Endothelial cell of umbilical vein (primary cell): ENCODE results near the gene TCF7L2. TPM values are rescaled to one million over a fixed set of nuclear protein-coding genes. Genes with fewer than 3 reads are reported as not detected.

Source experiments
- BruUV-seq: library from RNA; stranded (reverse); fragments of 400-500 nt; replicated peaks from 2 replicates; lab custom pipeline; 2021; lab: Mats Ljungman, UMichigan
- CTCF ChIA-PET: fragments of 300-600, 350-600 bp; sonication (Branson Sonifier 250); formaldehyde crosslinking; loops from one replicate; lab custom pipeline; 2021; ENCODE audit warnings: antibody characterized with exemption, inconsistent platforms; lab: Charles Lee
- POLR2A ChIA-PET: fragments of 300-600, 350-600 bp; sonication (Branson Sonifier 250); formaldehyde crosslinking; loops from one replicate; lab custom pipeline; 2021; ENCODE audit warnings: antibody characterized with exemption, inconsistent platforms; lab: Charles Lee
- DNase-seq: peaks from one replicate; pipeline ENCODE4 v3.0.0-alpha.2; 2011; ENCODE audit warnings: low read depth, low spot score
- FAIRE-seq: peaks from 2 replicates; lab custom pipeline; 2011; peaks lifted over from hg19 to GRCh38; lab: Jason Lieb, UNC
- H2AFZ ChIP-seq: 2 replicates; pipeline ENCODE4 v1.6.0; 2012; ENCODE audit warnings: low read depth, low read length, control low read depth, inconsistent platforms
- H3K27ac ChIP-seq: 2 replicates; pipeline ENCODE4 v1.5.1; 2011; ENCODE audit warnings: low read depth, mild to moderate bottlenecking, control low read depth, low read length, moderate library complexity; ENCODE audit not compliant: insufficient read depth
- H3K27me3 ChIP-seq, 2 experiments: 2 replicates each; pipeline versions ENCODE4 v1.6.0 to v1.6.1; 2011; ENCODE audit warnings: low read length in 2 of 2, mixed read lengths in 1 of 2; ENCODE audit not compliant: control insufficient read depth in 2 of 2, insufficient read depth in 2 of 2
- H3K36me3 ChIP-seq, 2 experiments: 2 replicates in 1 of 2; 3 replicates in 1 of 2; pipeline ENCODE4 v1.5.1; 2011; ENCODE audit warnings: low read length in 2 of 2, mild to moderate bottlenecking in 1 of 2, moderate library complexity in 1 of 2; ENCODE audit not compliant: control insufficient read depth in 2 of 2, insufficient read depth in 2 of 2; ENCODE audit errors: extremely low read depth in 1 of 2
- H3K4me1 ChIP-seq: 3 replicates; pipeline ENCODE4 v1.5.1; 2011; ENCODE audit warnings: mild to moderate bottlenecking, low read length; ENCODE audit not compliant: control insufficient read depth, insufficient read depth; ENCODE audit errors: extremely low read depth
- H3K4me2 ChIP-seq: 2 replicates; pipeline ENCODE4 v1.6.1; 2011; ENCODE audit warnings: low read length, control low read depth, mixed read lengths; ENCODE audit not compliant: insufficient read depth
- H3K4me3 ChIP-seq, 3 experiments: fragments of 200-600 bp in 1 of 3; sonication (generic), shearing (Covaris generic) in 1 of 3; replicated peaks in 1 of 3; 2 replicates each; pipeline ENCODE4 v1.5.1; 2011 to 2016; ENCODE audit warnings: control low read depth in 3 of 3, low read length in 3 of 3, mild to moderate bottlenecking in 2 of 3, inconsistent platforms in 1 of 3, low read depth in 1 of 3, moderate library complexity in 1 of 3; ENCODE audit not compliant: insufficient read depth in 1 of 3
- H3K79me2 ChIP-seq: 2 replicates; pipeline ENCODE4 v1.6.0; 2012; ENCODE audit warnings: low read length, inconsistent platforms; ENCODE audit not compliant: control insufficient read depth, insufficient read depth
- H3K9ac ChIP-seq: replicated peaks from 2 replicates; pipeline ENCODE3; 2011; ENCODE audit warnings: low read length, control low read depth; ENCODE audit not compliant: insufficient read depth; ENCODE audit errors: extremely low read depth
- H3K9me1 ChIP-seq: replicated peaks from 3 replicates; pipeline ENCODE4 v1.6.0; 2011; ENCODE audit warnings: mild to moderate bottlenecking, low read length; ENCODE audit not compliant: control insufficient read depth, insufficient read depth; ENCODE audit errors: extremely low read depth
- H3K9me3 ChIP-seq: replicated peaks from 2 replicates; pipeline ENCODE4 v1.5.1; 2012; ENCODE audit warnings: low read length, inconsistent platforms; ENCODE audit not compliant: control insufficient read depth, insufficient read depth
- H4K20me1 ChIP-seq: replicated peaks from 2 replicates; pipeline ENCODE3; 2011; ENCODE audit warnings: mild to moderate bottlenecking, low read length; ENCODE audit not compliant: control insufficient read depth, insufficient read depth; ENCODE audit errors: extremely low read depth
- CTCF ChIP-seq, 2 donors: IDR thresholded peaks; 1 replicate in 1 of 2; 2 replicates in 1 of 2; pipeline ENCODE4 v1.5.1; 2011; ENCODE audit warnings: low read length in 2 of 2, mild to moderate bottlenecking in 2 of 2, moderate library complexity in 2 of 2, control low read depth in 1 of 2, inconsistent platforms in 1 of 2, low read depth in 1 of 2; ENCODE audit not compliant: insufficient read depth in 1 of 2; ENCODE audit errors: extremely low read depth in 1 of 2
- EZH2 ChIP-seq: IDR thresholded peaks from 2 replicates; pipeline ENCODE4 v1.6.1; 2012; ENCODE audit warnings: borderline replicate concordance, low read depth, mild to moderate bottlenecking, moderate library complexity, low read length, inconsistent platforms; ENCODE audit not compliant: severe bottlenecking
- FOS ChIP-seq: IDR thresholded peaks from 2 replicates; pipeline ENCODE4 v1.6.1; 2011; ENCODE audit warnings: mild to moderate bottlenecking, low read length, moderate library complexity, borderline replicate concordance; ENCODE audit not compliant: insufficient read depth
- GATA2 ChIP-seq: IDR thresholded peaks from 2 replicates; pipeline ENCODE4 v1.7.0; 2011; ENCODE audit warnings: low read depth, mild to moderate bottlenecking, moderate library complexity, mixed read lengths, low read length; ENCODE audit not compliant: insufficient read length, insufficient read depth
- JUN ChIP-seq: IDR thresholded peaks from 2 replicates; pipeline ENCODE4 v1.6.1; 2011; ENCODE audit warnings: borderline replicate concordance, low read depth; ENCODE audit not compliant: insufficient read length, insufficient read depth
- MAX ChIP-seq: IDR thresholded peaks from 2 replicates; pipeline ENCODE4 v1.6.1; 2011; ENCODE audit not compliant: insufficient read depth, insufficient read length
- MYC ChIP-seq: IDR thresholded peaks from one replicate; pipeline ENCODE4 v1.6.1; 2011; ENCODE audit warnings: mild to moderate bottlenecking, low read depth, low read length
- POLR2A ChIP-seq: IDR thresholded peaks from 2 replicates; pipeline ENCODE4 v1.6.1; 2012; ENCODE audit warnings: low read depth, mild to moderate bottlenecking, control low read depth, low read length
- POLR2AphosphoS5 ChIP-seq: IDR thresholded peaks from 2 replicates; pipeline ENCODE4 v1.6.1; 2012; ENCODE audit warnings: low read depth, mild to moderate bottlenecking, control low read depth, low read length, moderate library complexity; ENCODE audit not compliant: insufficient read depth
- dilution Hi-C: fragments of 300-500 bp; cut with MboI; formaldehyde crosslinking; loops from one replicate; pipeline ENCODE4 v1.15.0; 2019; ENCODE audit warnings: low sequenced_read_pairs; ENCODE audit not compliant: extremely low pct_ligation_motif_present
- intact Hi-C: fragments of 100-400 bp; cut with micrococcal nuclease; formaldehyde crosslinking; loops from one replicate; pipeline ENCODE4 v1.10.0; 2022
- polyA plus RNA-seq, 4 experiments: library from polyadenylated mRNA; depleted of rRNA in 3 of 4; stranded (reverse) in 3 of 4; unstranded in 1 of 4; fragments of >200 nt; gene quantifications; 2 replicates each; pipeline versions ENCODE4 v1.2.1 to v1.2.3, GENCODE V29; 2011 to 2012; ENCODE audit warnings: missing spikeins in 1 of 4
- total RNA-seq: library from RNA; stranded (reverse); gene quantifications from 2 replicates; pipeline ENCODE4 v1.2.3, GENCODE V29; 2021

Gene TCF7L2
- total and polyA plus RNA-seq, 2 donors (not counting 3 experiments of a cell fraction or from before 2014, with no cell fraction given), result 9.9 to 21.8 TPM

DNA sequence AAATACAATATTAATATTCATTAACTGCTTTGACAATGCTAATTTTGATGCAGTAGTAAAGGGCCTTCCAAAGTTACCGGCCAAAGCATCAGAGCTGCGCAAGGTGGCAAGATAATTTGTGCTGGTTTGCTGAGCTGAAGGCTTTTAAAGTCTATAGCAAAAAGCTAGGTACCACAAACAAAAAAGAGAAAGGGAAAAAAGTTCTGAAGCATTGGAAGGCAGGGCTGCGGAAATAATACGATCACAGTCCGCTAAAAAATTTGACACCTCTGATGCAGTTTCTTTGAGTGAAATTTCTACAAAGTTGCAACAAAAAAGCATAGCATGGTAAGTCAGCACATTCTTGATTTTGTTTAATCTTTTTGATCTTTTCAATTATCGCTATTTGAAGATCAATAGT is 175.6 kb downstream of the TCF7L2 start:
- H3K79me2 ChIP-seq, result no peaks in the 10 kb centered on the region
- H3K4me2 ChIP-seq, result no peak overlapping the region
- no TSS peak for BruUV-seq
- H3K9ac ChIP-seq, result no peak overlapping the region
- H2AFZ ChIP-seq, result no peak overlapping the region
- dilution Hi-C loops (no loop called here), intact Hi-C loops (loop anchor here (1.0 to 5.0 kb wide), 9 partner anchors 71 to 650 kb away; partner anchors contain the start of gene TCF7L2)
- peaks cover 7% of the 10 kb centered on the region for H4K20me1 ChIP-seq
- DNase-seq (peak; percentile 2), FAIRE-seq (peak; percentile 43)
- H3K27ac ChIP-seq, result no peak overlapping the region
- H3K36me3 ChIP-seq, result no peaks in the 10 kb centered on the region
- ChIA-PET POLR2A (no interaction called here), CTCF (interaction anchor here (0.6 to 3.4 kb wide), 29 partner anchors 8 to 650 kb away, joined by 3 to 21 read pairs (median 4); partner anchors contain the start of gene TCF7L2)
- no peak overlapping the region for H3K4me3 ChIP-seq
- no peaks in the 10 kb centered on the region for H3K9me1 ChIP-seq
- H3K9me3 ChIP-seq, result no peaks in the 10 kb centered on the region
- H3K27me3 ChIP-seq, result no peaks in the 10 kb centered on the region
- H3K4me1 ChIP-seq, result peaks cover 4% of the 10 kb centered on the region
- TF ChIP-seq EZH2 (no peak), MYC (no peak), JUN (no peak), GATA2 (no peak), POLR2A (no peak), POLR2AphosphoS5 (no peak), CTCF (IDR thresholded peaks at IDR 0.05; ENCODE audit: extremely low read depth in 1 of 2, insufficient read depth in 1 of 2, low read depth in 1 of 2, low read length in 2 of 2) (no peak), MAX (no peak), FOS (no peak)
